PC-3 (cell line): ENCODE measurements around the gene TSPEAR.

Experiments used
- CTCF ChIP-seq: fragments of 300-600 bp; sonication (generic); conservative IDR thresholded peaks from 2 replicates; pipeline ENCODE4 v1.5.1; 2017; ENCODE audit warnings: antibody characterized with exemption, low read depth, mild to moderate bottlenecking, low read length
- EZH2 ChIP-seq: fragments of 300-600 bp; sonication (generic); IDR thresholded peaks from one replicate; pipeline ENCODE4 v1.6.1; 2017; ENCODE audit warnings: antibody characterized with exemption, mild to moderate bottlenecking, low read length; ENCODE audit not compliant: unreplicated experiment
- EZH2phosphoT487 ChIP-seq: fragments of 300-600 bp; sonication (generic); IDR thresholded peaks from 2 replicates; pipeline ENCODE4 v1.6.1; 2018; ENCODE audit warnings: mild to moderate bottlenecking, antibody characterized with exemption, low read length, borderline replicate concordance

GRCh38 chr21:44527156-44527982 is 184.0 kb downstream of the TSPEAR start:
- TF ChIP-seq CTCF (no peak), EZH2 (no peak), EZH2phosphoT487 (no peak)
